Measurements from ENCODE around the gene EVI5. TPM values are rescaled to one million over a fixed set of nuclear protein-coding genes. Genes with fewer than 3 reads are reported as not detected.
"Not testable (repeated sequence)": the region's sequence is repeated elsewhere in the genome, so short reads cannot be mapped to it uniquely, and the experiment has no call there.

EVI5 gene
- total and polyA plus RNA-seq, 2 experiments from 2014 or later = 16.5 to 20.0 TPM

GRCh38 chr1:92527670-92528069 lies 257.2 kb downstream of the EVI5 start:
- Histone ChIP-seq H3K9ac (no peak overlapping the region), H3K27ac (no peak overlapping the region), H3K9me3 (ENCODE audit: low read depth) (no peaks in the 10 kb centered on the region), H3F3A (ENCODE audit: insufficient read depth) (no peaks in the 10 kb centered on the region), H4K20me1 (ENCODE audit: insufficient read depth) (no peaks in the 10 kb centered on the region), H3K36me3 (ENCODE audit: low read depth) (no peaks in the 10 kb centered on the region), H3K9me2 (ENCODE audit: insufficient read depth) (no peaks in the 10 kb centered on the region), H2AFZ (no peak overlapping the region), H3K4me3 (no peak overlapping the region), H3K4me2 (ENCODE audit: unreplicated experiment) (no peak overlapping the region), H3K79me2 (ENCODE audit: insufficient read depth) (no peaks in the 10 kb centered on the region), H3K4me1 (ENCODE audit: insufficient read depth) (no peaks in the 10 kb centered on the region), H3K27me3 (replicated peaks; ENCODE audit: insufficient read depth) (no peaks in the 10 kb centered on the region)
- TF ChIP-seq EZH2phosphoT487 (IDR thresholded peaks at IDR 0.05; ENCODE audit: insufficient read depth, low read depth) = no peak
- no peak for TF ChIP-seq EZH2 (IDR thresholded peaks at IDR 0.05; ENCODE audit: insufficient read depth, poor library complexity, severe bottlenecking)
- DNase-seq = no peak
- 96 to 98% methylated on average over 2 of the region's 2 CpGs for WGBS, 2 experiments (ENCODE audit: low coverage in 1 of 2, low lambda C conversion rate in 2 of 2, missing lambda C conversion rate in 2 of 2)
- in situ Hi-C loops (cut with MboI) = no loop called here

DNA sequence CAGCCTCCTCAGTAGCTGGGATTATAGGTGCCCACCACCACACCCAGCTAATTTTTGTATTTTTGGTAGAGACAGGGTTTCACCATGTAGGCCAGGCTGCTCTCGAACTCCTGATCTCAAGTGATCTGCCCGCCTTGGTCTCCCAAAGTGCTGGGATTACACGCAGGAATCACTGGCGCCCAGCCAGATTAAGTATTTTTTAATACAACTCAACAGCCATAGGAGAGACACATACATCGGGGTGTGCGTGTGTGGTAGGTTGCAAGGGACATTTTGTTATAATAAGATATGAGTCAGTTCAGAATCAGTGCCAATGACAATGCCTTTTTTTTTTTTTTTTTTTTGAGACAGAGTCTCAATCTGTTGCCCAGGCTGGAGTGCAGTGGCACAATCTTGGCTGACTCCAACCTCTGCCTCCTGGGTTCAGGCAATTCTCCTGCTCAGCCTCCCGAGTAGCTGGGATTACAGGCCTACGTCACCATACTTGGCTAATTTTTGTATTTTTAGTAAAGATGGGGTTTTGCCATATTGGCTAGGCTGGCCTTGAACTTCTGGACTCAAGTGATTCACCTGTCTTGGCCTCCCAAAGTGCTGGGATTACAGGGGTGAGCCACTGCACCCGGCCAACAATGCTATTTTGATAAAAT lies 259.8 kb downstream of the EVI5 start:
- H3K4me1 ChIP-seq (ENCODE audit: insufficient read depth); H3K27me3 ChIP-seq (replicated peaks; ENCODE audit: insufficient read depth); H3K9me2 ChIP-seq (ENCODE audit: insufficient read depth); H3K36me3 ChIP-seq (ENCODE audit: low read depth); H3K79me2 ChIP-seq (ENCODE audit: insufficient read depth); H3K9ac ChIP-seq; H4K20me1 ChIP-seq (ENCODE audit: insufficient read depth); in situ Hi-C loops (cut with MboI); H3K27ac ChIP-seq; H3K4me2 ChIP-seq (ENCODE audit: unreplicated experiment); H2AFZ ChIP-seq; H3K4me3 ChIP-seq; H3K9me3 ChIP-seq (ENCODE audit: low read depth); DNase-seq; H3F3A ChIP-seq (ENCODE audit: insufficient read depth): not testable (repeated sequence)
- 97 to 98% methylated on average over 9 of the region's 9 CpGs for WGBS, 2 experiments (ENCODE audit: low coverage in 1 of 2, low lambda C conversion rate in 2 of 2, missing lambda C conversion rate in 2 of 2)

GRCh38 chr1:92519043-92519442 lies 265.9 kb downstream of the EVI5 start:
- in situ Hi-C loops (cut with MboI) = no loop called here
- Histone ChIP-seq H3K79me2 (ENCODE audit: insufficient read depth) (no peaks in the 10 kb centered on the region), H3K9ac (no peak overlapping the region), H3K4me3 (no peak overlapping the region), H3K9me3 (ENCODE audit: low read depth) (no peaks in the 10 kb centered on the region), H3K27ac (no peak overlapping the region), H2AFZ (no peak overlapping the region), H3K9me2 (ENCODE audit: insufficient read depth) (no peaks in the 10 kb centered on the region; the same call in 1 of the 2 replicates), H3K4me1 (ENCODE audit: insufficient read depth) (no peaks in the 10 kb centered on the region), H3K36me3 (ENCODE audit: low read depth) (no peaks in the 10 kb centered on the region), H3F3A (ENCODE audit: insufficient read depth) (no peaks in the 10 kb centered on the region), H3K4me2 (ENCODE audit: unreplicated experiment) (no peak overlapping the region), H3K27me3 (replicated peaks; ENCODE audit: insufficient read depth) (no peaks in the 10 kb centered on the region), H4K20me1 (ENCODE audit: insufficient read depth) (no peaks in the 10 kb centered on the region)
- 54 to 60% methylated on average over 2 of the region's 2 CpGs for WGBS, 2 experiments (ENCODE audit: low coverage in 1 of 2, low lambda C conversion rate in 2 of 2, missing lambda C conversion rate in 2 of 2)
- no peak for TF ChIP-seq EZH2 (IDR thresholded peaks at IDR 0.05; ENCODE audit: insufficient read depth, poor library complexity, severe bottlenecking)
- no peak for TF ChIP-seq EZH2phosphoT487 (IDR thresholded peaks at IDR 0.05; ENCODE audit: insufficient read depth, low read depth)
- DNase-seq = no peak

DNA sequence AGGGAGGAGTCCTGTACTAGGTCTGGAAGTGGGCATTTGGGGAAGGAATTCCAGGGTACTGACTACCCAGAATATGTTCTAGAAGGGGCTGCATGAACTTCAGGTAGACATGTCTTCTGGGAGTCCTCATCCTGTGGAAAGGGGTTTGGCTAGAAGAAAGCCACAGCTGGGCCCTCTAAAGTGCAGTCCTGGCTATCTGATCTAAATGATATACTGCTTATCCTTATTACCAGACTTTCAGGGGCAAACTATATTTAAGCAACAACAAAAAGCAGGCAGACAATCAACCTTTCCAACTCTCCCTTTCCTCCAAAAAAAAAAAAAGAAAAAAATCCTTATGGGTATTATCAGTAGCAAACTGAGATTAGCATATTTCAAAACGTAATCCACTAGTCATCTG lies 268.3 kb downstream of the EVI5 start:
- Histone ChIP-seq H3K4me1 (ENCODE audit: insufficient read depth) (no peaks in the 10 kb centered on the region), H3K27me3 (replicated peaks; ENCODE audit: insufficient read depth) (no peaks in the 10 kb centered on the region), H3K36me3 (ENCODE audit: low read depth) (no peaks in the 10 kb centered on the region), H3K9ac (no peak overlapping the region), H3K4me3 (no peak overlapping the region), H2AFZ (no peak overlapping the region), H3K27ac (no peak overlapping the region), H3K4me2 (ENCODE audit: unreplicated experiment) (no peak overlapping the region), H3F3A (ENCODE audit: insufficient read depth) (no peaks in the 10 kb centered on the region), H3K9me2 (ENCODE audit: insufficient read depth) (no peaks in the 10 kb centered on the region; the same call in 1 of the 2 replicates), H3K9me3 (ENCODE audit: low read depth) (no peaks in the 10 kb centered on the region), H3K79me2 (ENCODE audit: insufficient read depth) (no peaks in the 10 kb centered on the region), H4K20me1 (ENCODE audit: insufficient read depth) (no peaks in the 10 kb centered on the region)
- no peak for DNase-seq
- in situ Hi-C loops (cut with MboI) = no loop called here
- WGBS, 2 experiments (ENCODE audit: low coverage in 1 of 2, low lambda C conversion rate in 2 of 2, missing lambda C conversion rate in 2 of 2) = 82 to 93% methylated on average over 1 of the region's 1 CpG
- TF ChIP-seq EZH2 (IDR thresholded peaks at IDR 0.05; ENCODE audit: insufficient read depth, poor library complexity, severe bottlenecking) (no peak), EZH2phosphoT487 (IDR thresholded peaks at IDR 0.05; ENCODE audit: insufficient read depth, low read depth) (no peak)

DNA sequence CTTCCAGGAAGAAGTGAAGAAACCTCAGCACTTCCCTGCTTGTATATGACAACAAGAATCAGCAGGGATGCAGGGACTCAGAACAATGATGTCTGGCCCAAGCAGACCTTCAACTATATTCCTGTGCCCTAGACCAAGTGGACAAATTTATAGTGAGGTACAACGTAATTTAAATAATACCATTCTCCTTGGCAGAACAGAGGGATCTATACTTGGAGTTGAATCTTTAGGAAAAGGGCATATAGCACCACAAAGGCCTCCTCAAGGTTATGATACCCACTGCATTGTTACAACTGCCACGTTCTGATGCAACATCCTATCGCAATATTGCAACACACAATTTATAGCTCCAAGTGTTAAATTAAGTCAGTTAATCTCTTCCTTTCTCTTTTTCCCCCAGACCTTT lies 269.1 kb downstream of the EVI5 start:
- Histone ChIP-seq H2AFZ (no peak overlapping the region), H3K4me1 (ENCODE audit: insufficient read depth) (no peaks in the 10 kb centered on the region), H3K27ac (no peak overlapping the region), H3K36me3 (ENCODE audit: low read depth) (no peaks in the 10 kb centered on the region), H3K4me3 (no peak overlapping the region), H3K9me3 (ENCODE audit: low read depth) (no peaks in the 10 kb centered on the region), H3K4me2 (ENCODE audit: unreplicated experiment) (no peak overlapping the region), H4K20me1 (ENCODE audit: insufficient read depth) (no peaks in the 10 kb centered on the region), H3F3A (ENCODE audit: insufficient read depth) (no peaks in the 10 kb centered on the region), H3K9me2 (ENCODE audit: insufficient read depth) (no peaks in the 10 kb centered on the region; the same call in 1 of the 2 replicates), H3K79me2 (ENCODE audit: insufficient read depth) (no peaks in the 10 kb centered on the region), H3K9ac (no peak overlapping the region), H3K27me3 (replicated peaks; ENCODE audit: insufficient read depth) (no peaks in the 10 kb centered on the region)
- 57 to 61% methylated on average over 3 of the region's 3 CpGs for WGBS, 2 experiments (ENCODE audit: low coverage in 1 of 2, low lambda C conversion rate in 2 of 2, missing lambda C conversion rate in 2 of 2)
- no peak for DNase-seq
- in situ Hi-C loops (cut with MboI) = no loop called here
- TF ChIP-seq EZH2 (IDR thresholded peaks at IDR 0.05; ENCODE audit: insufficient read depth, poor library complexity, severe bottlenecking) (no peak), EZH2phosphoT487 (IDR thresholded peaks at IDR 0.05; ENCODE audit: insufficient read depth, low read depth) (no peak)

Data from GM23248 (cell line).